WTC11 (cell line): ENCODE data around the gene RIPOR2. TPM values are rescaled to one million over a fixed set of nuclear protein-coding genes. Genes with fewer than 3 reads are reported as not detected.

Experiments used
- ATAC-seq: fragments of 200-7000 bp; cut with Tn5 transposase; 2 replicates; pipeline ENCODE4 v1.10.0; 2021; ENCODE audit warnings: mild to moderate bottlenecking, moderate library complexity
- CTCF ChIA-PET: fragments of 300-600 bp; sonication (Branson Sonifier 250); formaldehyde crosslinking; loops from one replicate; lab custom pipeline; 2021; ENCODE audit warnings: antibody characterized with exemption; lab: Charles Lee
- POLR2A ChIA-PET: fragments of 350-600 bp; sonication (Branson Sonifier 250); formaldehyde crosslinking; loops from one replicate; lab custom pipeline; 2021; ENCODE audit warnings: antibody characterized with exemption; lab: Charles Lee
- DNase-seq: peaks from one replicate; pipeline ENCODE4 v3.0.0; 2021; ENCODE audit warnings: low spot score
- H3K27ac Mint-ChIP-seq: 2 replicates; pipeline ENCODE4 v1.8.0; 2021; ENCODE audit warnings: mixed read lengths
- H3K27me3 Mint-ChIP-seq: 2 replicates; pipeline ENCODE4 v1.8.0; 2021; ENCODE audit warnings: low read depth, mild to moderate bottlenecking, moderate library complexity, mixed read lengths
- H3K36me3 Mint-ChIP-seq: 2 replicates; pipeline ENCODE4 v1.8.0; 2021; ENCODE audit warnings: mixed read lengths
- H3K4me1 Mint-ChIP-seq: 2 replicates; pipeline ENCODE4 v1.8.0; 2022; ENCODE audit warnings: mixed read lengths
- H3K4me3 Mint-ChIP-seq: 2 replicates; pipeline ENCODE4 v1.8.0; 2021; ENCODE audit warnings: mild to moderate bottlenecking, moderate library complexity, mixed read lengths
- H3K9me3 Mint-ChIP-seq: 2 replicates; pipeline ENCODE4 v1.8.0; 2021; ENCODE audit warnings: mixed read lengths
- ATF6 ChIP-seq: sonication (generic); formaldehyde crosslinking; IDR thresholded peaks from 2 replicates; pipeline ENCODE4 v1.8.1; 2023; ENCODE audit warnings: mild to moderate bottlenecking, missing genetic modification reagents
- CDX4 ChIP-seq: fragments of 250-450 bp; sonication (Bioruptor Pico); IDR thresholded peaks from 2 replicates; pipeline ENCODE4 v1.9.0; 2021; ENCODE audit warnings: moderate library complexity, mild to moderate bottlenecking, inconsistent platforms, borderline replicate concordance
- E2F4 ChIP-seq: sonication (generic); formaldehyde crosslinking; IDR thresholded peaks from 2 replicates; pipeline ENCODE4 v1.8.1; 2022; ENCODE audit warnings: low read depth, mild to moderate bottlenecking, moderate library complexity, missing genetic modification reagents, borderline replicate concordance
- ELF4 ChIP-seq: sonication (generic); formaldehyde crosslinking; IDR thresholded peaks from 2 replicates; pipeline ENCODE4 v1.8.1; 2022; ENCODE audit warnings: low read depth, mild to moderate bottlenecking, moderate library complexity, missing genetic modification reagents
- EMX1 ChIP-seq: fragments of 250-450 bp; sonication (Bioruptor Pico); IDR thresholded peaks from 2 replicates; pipeline ENCODE4 v1.8.0; 2021; ENCODE audit warnings: mild to moderate bottlenecking
- ERG ChIP-seq: fragments of 250-450 bp; sonication (Bioruptor Pico); IDR thresholded peaks from 2 replicates; pipeline ENCODE4 v1.8.0; 2021; ENCODE audit warnings: mild to moderate bottlenecking
- ESRRA ChIP-seq: sonication (generic); formaldehyde crosslinking; IDR thresholded peaks from 2 replicates; pipeline ENCODE4 v1.8.1; 2022; ENCODE audit warnings: mild to moderate bottlenecking, missing genetic modification reagents, borderline replicate concordance
- GABPB1 ChIP-seq: sonication (generic); formaldehyde crosslinking; IDR thresholded peaks from 2 replicates; pipeline ENCODE4 v1.8.1; 2023; ENCODE audit warnings: mild to moderate bottlenecking, missing genetic modification reagents
- HMGA2 ChIP-seq: fragments of 250-450 bp; sonication (Bioruptor Pico); IDR thresholded peaks from 2 replicates; pipeline ENCODE4 v1.4.0; 2021; ENCODE audit warnings: mild to moderate bottlenecking, moderate library complexity
- IRF1 ChIP-seq: sonication (generic); formaldehyde crosslinking; IDR thresholded peaks from 2 replicates; pipeline ENCODE4 v1.8.0; 2023; ENCODE audit warnings: missing genetic modification reagents
- MAX ChIP-seq: sonication (generic); formaldehyde crosslinking; IDR thresholded peaks from 2 replicates; pipeline ENCODE4 v1.8.0; 2022; ENCODE audit warnings: mild to moderate bottlenecking, missing genetic modification reagents
- MYBL2 ChIP-seq: sonication (generic); formaldehyde crosslinking; IDR thresholded peaks from 2 replicates; pipeline ENCODE4 v1.8.1; 2023; ENCODE audit warnings: mild to moderate bottlenecking, moderate library complexity, missing genetic modification reagents
- NFE2L1 ChIP-seq: sonication (generic); formaldehyde crosslinking; IDR thresholded peaks from 2 replicates; pipeline ENCODE4 v1.8.1; 2023; ENCODE audit warnings: missing genetic modification reagents
- TP53 ChIP-seq: sonication (generic); formaldehyde crosslinking; IDR thresholded peaks from 2 replicates; pipeline ENCODE4 v1.8.1; 2023; ENCODE audit warnings: mild to moderate bottlenecking, missing genetic modification reagents
- ZNF138 ChIP-seq: sonication (generic); formaldehyde crosslinking; conservative IDR thresholded peaks from 2 replicates; pipeline ENCODE4 v1.8.1; 2022; ENCODE audit warnings: mild to moderate bottlenecking, moderate library complexity, missing genetic modification reagents
- ZNF396 ChIP-seq: fragments of 250-450 bp; sonication (Bioruptor Pico); IDR thresholded peaks from 2 replicates; pipeline ENCODE4 v1.8.0; 2021; ENCODE audit warnings: mild to moderate bottlenecking, moderate library complexity, borderline replicate concordance
- ZNF425 ChIP-seq: fragments of 250-450 bp; sonication (Bioruptor Pico); conservative IDR thresholded peaks from 2 replicates; pipeline ENCODE4 v1.9.0; 2021; ENCODE audit warnings: mild to moderate bottlenecking
- ZNF532 ChIP-seq: fragments of 250-450 bp; sonication (Bioruptor Pico); IDR thresholded peaks from 2 replicates; pipeline ENCODE4 v1.9.0; 2021; ENCODE audit warnings: mild to moderate bottlenecking, borderline replicate concordance
- total RNA-seq: library from RNA; stranded (reverse); gene quantifications from 3 replicates; pipeline ENCODE4 v1.2.3, GENCODE V29; 2021

RIPOR2 gene
- total RNA-seq, 1 experiment from 2014 or later = 13.5 TPM

- H3K36me3 Mint-ChIP-seq = no peaks in the 10 kb centered on the region
- H3K4me3 Mint-ChIP-seq = no peak overlapping the region
- DNase-seq = no peak
- ATAC-seq = no peak
- ChIA-PET CTCF (no interaction called here), POLR2A (no interaction called here)
- peaks cover 10% of the 10 kb centered on the region for H3K4me1 Mint-ChIP-seq
- no peak for TF ChIP-seq EMX1 (CRISPR knock-in tag)
- TF ChIP-seq ERG = no peak
- no peak for TF ChIP-seq GABPB1 (CRISPR knock-in tag)
- TF ChIP-seq ESRRA (CRISPR knock-in tag) = no peak
- no peak for TF ChIP-seq CDX4 (CRISPR knock-in tag)
- no peak for TF ChIP-seq MYBL2 (CRISPR knock-in tag)
- TF ChIP-seq ZNF396 = no peak
- no peak for TF ChIP-seq ELF4 (CRISPR knock-in tag)
- TF ChIP-seq E2F4 (CRISPR knock-in tag) = no peak
- TF ChIP-seq NFE2L1 (CRISPR knock-in tag) = no peak
- TF ChIP-seq IRF1 (CRISPR knock-in tag) = no peak
- TF ChIP-seq TP53 (CRISPR knock-in tag) = no peak
- no peak for TF ChIP-seq ATF6 (CRISPR knock-in tag)
- no peak for TF ChIP-seq ZNF425 (CRISPR knock-in tag)
- TF ChIP-seq ZNF532 (CRISPR knock-in tag) = no peak
- no peak for TF ChIP-seq HMGA2 (CRISPR knock-in tag)
- no peak for TF ChIP-seq MAX (CRISPR knock-in tag)
- TF ChIP-seq ZNF138 = no peak
- H3K9me3 Mint-ChIP-seq = no peaks in the 10 kb centered on the region
- no peak overlapping the region for H3K27ac Mint-ChIP-seq
- H3K27me3 Mint-ChIP-seq = no peaks in the 10 kb centered on the region
Measured at GRCh38 chr6:24823185-24823584, 112.6 kb downstream of the RIPOR2 start.
